ENCODE data around the gene OR4K2.
"Not testable (repeated sequence)": the region's sequence is repeated elsewhere in the genome, so short reads cannot be mapped to it uniquely, and the experiment has no call there.

OR4K2 gene, protein sequence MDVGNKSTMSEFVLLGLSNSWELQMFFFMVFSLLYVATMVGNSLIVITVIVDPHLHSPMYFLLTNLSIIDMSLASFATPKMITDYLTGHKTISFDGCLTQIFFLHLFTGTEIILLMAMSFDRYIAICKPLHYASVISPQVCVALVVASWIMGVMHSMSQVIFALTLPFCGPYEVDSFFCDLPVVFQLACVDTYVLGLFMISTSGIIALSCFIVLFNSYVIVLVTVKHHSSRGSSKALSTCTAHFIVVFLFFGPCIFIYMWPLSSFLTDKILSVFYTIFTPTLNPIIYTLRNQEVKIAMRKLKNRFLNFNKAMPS

DNA sequence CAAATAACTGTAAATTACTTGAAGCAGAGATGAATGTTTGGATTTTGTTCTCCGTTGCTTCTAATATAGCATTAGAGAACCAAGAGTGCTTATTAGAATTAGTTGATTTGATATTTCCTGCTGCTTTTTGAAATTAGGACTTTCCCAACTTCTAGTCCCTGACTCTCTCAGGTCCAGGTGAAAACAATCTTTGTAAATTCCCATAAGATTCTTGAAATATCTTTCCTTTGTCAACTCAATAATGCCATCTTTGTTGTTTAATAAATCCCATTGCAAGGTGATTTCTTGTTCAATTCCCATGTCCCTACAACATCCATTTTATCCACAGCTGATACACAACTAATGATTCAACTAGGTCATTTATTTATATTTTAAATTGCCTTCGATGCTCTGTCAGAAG lies at the start of gene OR4K2:
TSS of gene OR4K2 (plus strand) at position 301 of the 400 bp plus-strand sequence. CDS start 1,126 bp downstream, outside the sequence.
- no peak for DNase-seq

DNA sequence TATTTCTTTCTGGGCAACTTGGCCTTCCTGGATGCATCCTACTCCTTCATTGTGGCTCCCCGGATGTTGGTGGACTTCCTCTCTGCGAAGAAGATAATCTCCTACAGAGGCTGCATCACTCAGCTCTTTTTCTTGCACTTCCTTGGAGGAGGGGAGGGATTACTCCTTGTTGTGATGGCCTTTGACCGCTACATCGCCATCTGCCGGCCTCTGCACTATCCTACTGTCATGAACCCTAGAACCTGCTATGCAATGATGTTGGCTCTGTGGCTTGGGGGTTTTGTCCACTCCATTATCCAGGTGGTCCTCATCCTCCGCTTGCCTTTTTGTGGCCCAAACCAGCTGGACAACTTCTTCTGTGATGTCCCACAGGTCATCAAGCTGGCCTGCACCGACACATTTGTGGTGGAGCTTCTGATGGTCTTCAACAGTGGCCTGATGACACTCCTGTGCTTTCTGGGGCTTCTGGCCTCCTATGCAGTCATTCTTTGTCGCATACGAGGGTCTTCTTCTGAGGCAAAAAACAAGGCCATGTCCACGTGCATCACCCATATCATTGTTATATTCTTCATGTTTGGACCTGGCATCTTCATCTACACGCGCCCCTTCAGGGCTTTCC lies 47.2 kb upstream of the OR4K2 start:
- not testable (repeated sequence) for DNase-seq

DNA sequence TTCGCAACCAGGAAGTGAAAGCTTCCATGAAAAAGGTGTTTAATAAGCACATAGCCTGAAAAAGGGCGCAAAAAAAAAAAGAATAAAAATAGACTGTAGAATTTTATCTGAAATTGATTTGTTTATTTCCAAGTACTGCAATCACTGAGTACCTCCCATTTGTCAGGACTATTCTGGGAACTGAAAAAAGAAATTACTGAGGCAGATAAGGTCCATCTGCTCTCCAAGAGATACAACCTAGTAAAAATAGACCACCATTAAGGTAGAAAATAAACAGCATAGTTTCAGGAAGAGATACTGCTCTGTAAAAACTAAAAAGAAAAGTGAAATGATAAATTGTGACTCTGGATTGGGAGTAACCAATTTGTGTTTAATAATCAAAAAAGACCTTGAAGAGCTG lies 46.6 kb upstream of the OR4K2 start:
- DNase-seq, result no peak

DNA sequence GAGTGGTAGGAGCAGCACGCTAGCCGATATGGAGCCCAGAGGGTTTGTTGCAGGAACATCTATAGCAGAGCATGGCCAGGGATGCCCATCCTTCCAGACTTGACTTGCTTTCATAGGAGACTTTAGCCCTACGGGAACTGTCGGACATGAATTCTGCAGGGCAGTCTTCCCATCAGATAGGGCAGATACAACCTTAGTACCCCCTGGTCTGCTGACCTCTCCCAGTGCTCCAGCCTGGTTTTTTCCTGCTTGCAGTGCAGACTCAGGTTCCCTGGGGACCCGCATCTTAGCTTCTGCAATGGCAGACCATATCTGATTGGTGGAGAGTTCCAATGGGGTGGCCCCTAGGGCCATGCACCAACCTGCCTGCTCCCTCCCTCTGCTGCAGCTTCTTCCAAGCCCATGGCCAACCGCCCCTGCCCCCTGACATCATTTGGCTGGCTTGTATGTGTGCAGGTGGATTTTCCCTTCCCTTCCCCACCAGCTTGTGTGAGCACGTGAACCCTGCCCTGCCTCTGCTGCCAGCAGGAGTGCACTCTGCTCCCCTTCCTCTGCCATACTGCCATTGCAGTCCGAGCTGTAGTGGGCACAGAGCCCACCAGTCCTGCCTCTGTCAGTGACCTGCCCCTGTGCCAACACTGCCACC lies 40.6 kb upstream of the OR4K2 start:
- not testable (repeated sequence) for DNase-seq

DNA sequence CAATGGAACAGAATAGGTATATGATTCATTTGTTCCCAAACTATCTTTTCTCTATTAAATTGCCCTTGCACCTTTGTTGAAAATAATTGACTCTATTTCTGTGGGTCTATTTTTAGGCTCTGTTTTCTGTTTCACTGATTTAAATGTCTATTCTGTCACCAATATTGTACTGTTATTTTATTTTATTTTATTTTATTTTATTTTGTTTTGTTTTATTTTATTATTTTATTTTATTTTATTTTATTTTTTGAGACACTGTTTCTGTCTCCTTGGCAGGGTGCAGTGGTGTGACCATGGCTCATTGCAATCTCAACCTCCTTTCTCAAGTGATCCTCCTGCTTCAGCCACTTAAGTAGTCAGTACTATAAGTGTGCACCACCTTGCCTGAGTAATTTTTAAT lies 36.5 kb upstream of the OR4K2 start:
- no peak for DNase-seq

DNA sequence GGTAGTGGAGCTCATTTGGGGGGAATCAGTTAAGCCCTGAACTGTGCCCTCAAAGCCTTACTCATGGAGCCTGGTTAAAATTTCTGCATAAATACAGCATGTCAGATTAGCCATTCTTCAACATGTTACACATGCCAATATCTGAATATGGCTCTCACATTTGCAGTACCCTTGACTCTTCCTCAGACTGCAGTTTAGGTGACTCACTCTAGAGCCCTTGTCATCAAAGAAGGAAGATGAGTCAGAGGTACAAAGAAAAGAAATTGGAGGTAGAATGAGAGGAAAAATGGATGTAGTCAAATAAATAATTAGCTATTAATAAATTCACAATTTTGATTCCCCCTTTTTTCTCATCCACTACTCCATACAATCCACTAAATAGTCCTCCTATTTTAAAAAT lies 23.6 kb upstream of the OR4K2 start:
- DNase-seq, result no peak

DNA sequence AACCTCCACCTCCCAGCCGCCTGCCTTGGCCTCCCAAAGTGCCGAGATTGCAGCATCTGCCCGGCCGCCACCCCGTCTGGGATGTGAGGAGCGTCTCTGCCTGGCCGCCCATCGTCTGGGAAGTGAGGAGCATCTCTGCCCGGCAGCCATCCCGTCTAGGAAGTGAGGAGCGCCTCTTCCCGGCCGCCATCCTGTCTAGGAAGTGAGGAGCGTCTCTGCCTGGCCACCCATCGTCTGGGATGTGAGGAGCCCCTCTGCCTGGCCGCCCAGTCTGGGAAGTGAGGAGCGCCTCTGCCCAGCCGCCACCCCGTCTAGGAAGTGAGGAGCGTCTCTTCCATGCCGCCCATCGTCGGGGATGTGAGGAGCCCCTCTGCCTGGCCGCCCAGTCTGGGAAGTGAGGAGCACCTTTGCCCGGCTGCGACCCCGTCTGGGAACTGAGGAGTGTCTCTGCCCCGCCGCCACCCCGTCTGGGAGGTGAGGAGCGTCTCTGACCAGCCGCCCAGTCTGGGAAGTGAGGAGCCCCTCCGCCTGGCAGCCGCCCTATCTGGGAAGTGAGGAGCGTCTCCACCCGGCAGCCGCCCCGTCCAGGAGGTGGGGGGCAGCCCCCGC lies 8.8 kb upstream of the OR4K2 start:
- DNase-seq, result not testable (repeated sequence)

DNA sequence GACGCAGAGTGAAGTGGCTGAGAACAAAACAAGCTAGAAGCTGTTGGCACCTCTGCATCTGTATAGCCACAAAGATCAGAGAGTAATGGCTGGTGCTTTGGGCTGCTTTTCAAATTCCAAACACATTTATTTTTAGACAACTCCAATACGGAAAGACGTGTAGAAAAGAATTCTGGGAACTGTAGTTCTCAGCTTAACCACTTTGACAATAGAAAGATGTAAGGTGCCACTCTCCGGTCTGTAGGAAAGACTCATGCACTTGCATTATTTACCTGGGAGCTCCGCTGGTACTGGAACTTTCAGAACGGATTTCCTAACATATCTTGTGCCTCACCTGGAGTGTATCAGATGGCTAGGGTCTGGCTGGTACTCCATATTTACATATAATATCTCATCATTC lies 1.8 kb upstream of the OR4K2 start:
- DNase-seq, result no peak

DNA sequence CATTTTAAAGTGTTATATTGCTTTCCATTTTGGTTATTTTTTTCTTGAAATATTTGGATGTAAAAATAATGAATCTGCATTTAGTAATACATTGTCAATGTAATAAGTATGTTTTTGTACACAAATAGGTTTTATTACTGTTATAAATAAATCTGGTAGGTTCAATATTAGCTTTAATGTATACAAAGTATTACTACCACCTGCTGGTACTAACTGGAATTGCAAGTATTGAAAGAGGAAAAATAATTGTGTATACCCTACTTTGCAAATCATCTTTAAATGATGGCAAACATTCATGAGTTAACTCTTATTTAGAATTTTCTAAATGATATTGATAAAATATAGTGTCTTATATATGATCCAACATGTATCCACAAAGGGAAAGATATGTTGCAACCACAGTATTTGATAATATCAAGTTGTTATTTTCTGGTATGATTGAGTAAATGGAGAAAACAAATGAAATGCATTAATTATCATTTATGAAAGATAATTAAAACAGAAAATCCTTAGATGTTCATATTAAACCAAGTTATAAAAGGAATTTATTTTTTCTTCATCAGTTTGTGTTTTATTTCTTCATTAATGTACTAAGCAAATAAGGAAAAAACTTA lies 3.2 kb downstream of the OR4K2 start:
- DNase-seq, result no peak

DNA sequence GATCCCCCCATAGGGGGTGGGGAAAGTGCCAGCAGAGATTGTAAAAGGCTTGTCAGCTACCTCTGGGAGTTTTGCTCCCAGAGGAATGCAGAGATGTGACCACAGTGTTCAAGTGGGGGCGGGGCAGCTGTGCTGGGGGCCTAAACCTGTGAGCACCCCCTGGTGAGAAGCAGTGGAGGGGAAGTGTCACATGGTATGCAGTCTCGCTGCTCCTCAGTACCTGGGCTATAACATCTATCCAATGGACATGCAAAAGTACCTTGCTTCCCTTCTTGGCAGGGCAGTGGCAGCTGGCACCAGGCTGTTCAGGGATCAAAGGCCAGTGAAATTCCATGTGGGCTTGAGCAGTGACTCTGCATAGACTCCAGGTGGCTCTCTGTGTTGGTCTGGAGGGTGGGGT lies 20.3 kb downstream of the OR4K2 start:
- no peak for DNase-seq

DNA sequence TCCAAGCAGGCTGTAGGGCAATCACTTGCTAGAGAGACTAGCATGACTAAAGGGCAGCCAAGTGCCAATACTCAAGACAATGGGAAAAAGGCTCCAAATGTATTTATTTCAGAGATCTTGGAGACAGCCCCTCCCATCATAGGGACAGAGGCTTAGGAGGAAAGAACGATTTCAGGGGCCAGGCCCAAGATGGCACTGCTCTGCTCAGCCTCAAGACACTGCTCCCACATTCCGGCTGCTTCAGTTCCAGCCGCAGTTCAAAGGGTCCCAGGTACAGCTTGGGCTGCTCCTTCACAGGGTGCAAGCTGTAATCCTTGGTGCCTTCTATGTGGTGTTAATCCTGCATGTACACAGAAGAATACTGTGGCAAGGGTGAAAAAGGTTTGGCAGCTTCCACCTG lies 26.1 kb downstream of the OR4K2 start:
- no peak for DNase-seq

DNA sequence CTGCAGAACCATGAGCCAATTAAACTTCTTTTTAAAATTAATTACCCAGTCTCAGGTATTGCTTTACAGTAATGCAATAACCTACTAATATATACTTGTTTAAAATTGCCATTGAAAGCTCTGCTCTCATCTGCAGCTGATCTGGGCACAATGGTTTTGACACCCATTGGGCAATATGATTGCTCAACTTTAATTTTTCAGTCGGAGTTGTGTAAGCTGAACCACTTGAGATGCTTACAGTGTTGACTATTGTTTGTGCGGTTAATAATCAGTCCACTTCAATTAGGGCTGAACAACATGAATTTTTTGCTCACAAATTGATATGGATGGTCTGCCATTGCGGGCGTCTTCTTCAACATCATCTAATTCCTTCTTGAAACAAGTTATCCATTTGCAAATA lies 27.5 kb downstream of the OR4K2 start:
- no peak for DNase-seq

DNA sequence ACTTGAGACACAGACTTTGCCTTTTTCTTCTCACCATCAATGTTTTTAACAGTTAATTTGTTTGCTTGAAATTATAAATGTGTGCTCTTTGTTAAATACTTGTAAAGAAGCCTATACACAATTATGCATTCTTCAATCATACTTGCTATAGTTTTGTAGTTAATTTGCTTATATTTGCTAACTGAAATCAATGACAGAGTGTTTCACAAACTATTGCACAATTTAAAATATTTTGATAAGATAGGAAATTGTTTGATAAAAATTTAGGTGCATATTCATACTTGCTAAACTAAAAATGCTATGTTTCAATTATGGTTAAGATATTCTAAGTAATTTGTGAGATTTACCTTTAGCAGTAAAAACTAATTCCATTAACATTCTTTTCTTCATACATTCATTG lies 31.7 kb downstream of the OR4K2 start:
- DNase-seq, result no peak

DNA sequence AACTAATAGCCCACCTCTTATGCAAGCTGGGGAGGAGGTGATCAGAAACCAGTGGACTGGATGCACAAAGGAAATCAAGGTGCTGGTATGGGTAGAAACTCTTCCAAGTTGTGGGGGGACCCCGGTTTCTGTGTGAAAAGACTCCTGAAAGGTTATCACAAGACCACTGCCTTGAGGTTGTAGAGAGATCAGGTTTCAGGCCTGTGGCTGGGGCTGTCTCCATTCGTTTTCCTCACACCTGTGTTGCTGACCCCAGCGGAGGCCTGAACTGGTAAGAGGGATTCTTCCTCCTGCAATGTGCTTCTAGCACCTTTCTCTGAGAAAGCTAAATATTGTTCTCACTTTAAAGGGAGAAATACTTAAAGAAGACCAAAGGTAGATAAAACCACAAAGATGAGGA lies 36.2 kb downstream of the OR4K2 start:
- DNase-seq, result no peak

DNA sequence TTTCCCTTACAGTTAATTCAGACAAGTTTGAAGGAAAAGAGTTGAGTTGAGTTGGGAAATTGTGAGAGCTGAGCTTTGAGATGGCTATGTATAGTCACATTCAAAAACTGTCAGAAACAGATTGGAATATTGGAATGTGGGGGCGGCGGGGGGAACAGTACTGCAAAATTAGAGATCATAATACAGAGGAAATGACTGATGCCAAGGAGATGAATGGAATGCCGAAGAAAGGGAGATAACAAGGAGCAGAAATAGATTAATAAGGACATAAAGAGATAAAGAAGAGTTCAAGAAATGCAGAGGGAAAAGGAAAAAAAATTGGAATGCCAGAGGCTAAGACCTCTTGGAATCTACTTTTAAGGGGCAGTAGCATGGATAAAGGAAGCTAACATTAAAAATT lies 42.3 kb downstream of the OR4K2 start:
- DNase-seq, result no peak

DNA sequence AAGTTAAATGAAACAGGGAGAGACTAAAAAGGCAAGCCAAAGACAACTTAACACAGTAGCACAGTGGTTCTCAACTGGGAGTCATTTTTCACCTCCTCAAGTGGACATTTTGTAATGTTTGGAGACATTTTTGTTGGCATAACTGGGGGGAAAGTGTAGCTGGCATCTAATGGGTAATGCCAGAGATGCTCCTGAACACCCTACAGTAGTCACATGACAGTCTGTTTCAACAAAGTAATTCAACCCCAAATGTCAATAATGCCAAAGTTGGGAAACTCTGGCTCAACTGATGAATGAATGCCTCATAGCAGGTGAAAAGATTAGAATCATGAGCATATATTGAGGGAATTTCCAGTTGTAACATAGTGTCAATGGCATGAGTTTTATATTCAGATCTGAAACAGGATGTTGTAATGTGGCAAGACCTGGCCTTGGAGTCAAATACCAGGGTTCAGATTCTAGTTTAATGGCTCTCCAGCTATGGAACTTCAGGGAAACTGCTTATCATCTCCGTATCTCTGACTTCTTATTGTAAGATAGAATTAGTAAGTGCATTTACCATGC lies 43.1 kb downstream of the OR4K2 start:
- DNase-seq, result no peak

DNA sequence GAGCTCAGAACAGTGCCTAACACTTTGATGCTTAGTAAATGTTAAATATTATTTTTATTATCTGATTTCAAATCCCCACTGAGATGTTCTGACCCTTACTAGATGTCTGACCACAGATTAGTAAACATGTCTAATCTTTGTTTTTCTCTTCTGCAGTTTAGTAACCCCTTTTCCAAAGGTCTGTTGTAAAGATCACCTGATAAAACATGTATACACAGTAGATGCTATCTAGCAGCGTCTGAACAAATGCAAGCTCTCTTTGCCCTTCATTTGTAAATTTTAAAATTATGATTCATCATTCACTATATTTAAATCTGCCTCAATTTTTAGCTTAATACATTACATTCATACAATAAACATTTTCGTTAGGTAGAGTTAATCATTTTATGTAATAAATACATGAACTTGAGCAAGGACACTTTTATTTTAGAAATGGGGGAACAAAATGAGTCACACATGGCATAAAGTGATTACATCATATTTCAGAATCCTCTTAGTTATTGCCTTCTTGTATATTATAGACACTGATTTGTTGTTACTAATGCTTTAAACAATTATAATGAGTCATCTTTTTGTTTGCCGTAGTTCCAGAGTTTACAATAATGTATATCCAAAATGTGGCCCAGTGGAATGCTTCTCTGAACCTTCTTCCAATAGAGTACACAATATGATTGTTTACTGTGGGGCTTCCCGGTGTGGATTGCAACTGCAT lies 43.8 kb downstream of the OR4K2 start:
- no peak for DNase-seq

DNA sequence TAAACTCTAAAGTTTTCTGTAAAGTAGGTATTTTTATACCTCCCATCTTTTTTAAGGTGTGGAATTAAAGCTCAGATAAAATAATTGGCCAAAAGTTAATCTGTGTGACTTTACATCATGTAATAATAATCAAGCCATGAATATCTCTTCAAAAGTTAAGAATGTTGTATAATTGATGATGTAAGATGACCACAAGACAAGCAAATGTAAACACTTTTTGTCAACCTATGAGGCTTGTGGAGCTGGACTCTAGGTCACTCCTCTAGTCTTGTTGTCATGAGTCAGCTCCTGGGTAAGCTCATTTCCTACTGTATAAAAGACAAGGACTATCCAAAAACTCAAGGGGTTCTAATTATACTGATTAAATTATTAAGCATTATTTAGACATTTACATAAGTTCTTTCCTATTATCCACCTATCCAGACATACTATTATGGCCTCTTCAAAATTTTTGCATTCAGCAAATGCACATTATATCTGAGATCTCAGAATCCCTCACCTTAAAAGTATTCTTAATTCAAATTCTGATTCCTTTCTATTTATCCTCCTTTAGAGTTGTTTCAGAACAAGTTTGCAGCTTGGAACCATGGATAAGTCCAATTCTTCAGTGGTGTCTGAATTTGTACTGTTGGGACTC lies 45.2 kb downstream of the OR4K2 start, which contains the start of gene OR4K5:
TSS of gene OR4K5 (plus strand) at position 587 of the 637 bp plus-strand sequence. CDS start at position 587, 0 bp downstream.
- no peak for DNase-seq

DNA sequence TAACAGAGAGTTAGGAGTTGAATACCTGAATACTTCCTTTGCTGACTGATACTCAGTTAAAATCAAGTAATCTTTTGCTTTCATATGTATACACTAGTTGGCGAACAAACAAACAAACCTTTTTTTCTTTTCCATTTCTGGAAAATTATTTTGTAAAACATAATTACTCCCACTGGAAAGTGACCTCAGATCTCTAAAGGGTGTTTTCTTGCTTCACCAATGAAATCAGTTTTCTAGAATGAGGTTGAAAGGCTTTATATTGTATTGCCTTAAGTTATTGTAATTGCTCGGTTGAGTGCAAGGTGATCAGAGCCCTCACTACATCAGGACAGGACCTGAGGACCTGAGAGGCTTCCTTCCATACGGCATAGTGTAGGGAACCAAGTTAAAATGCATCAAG lies 55.7 kb downstream of the OR4K2 start, which contains the start of gene OR4K1:
TSS of gene OR4K1 (plus strand) at position 301 of the 400 bp plus-strand sequence. CDS start 4,750 bp downstream, outside the sequence.
- no peak for DNase-seq

Data from NCI-H510A treated with DMSO at 0.1 percent for 48 hours (cell line).